HepG2 (cell line): Measurements from ENCODE around the gene PPM1H. TPM values are rescaled to one million over a fixed set of nuclear protein-coding genes. Genes with fewer than 3 reads are reported as not detected.
A peak's percentile ranks its signal among the peaks of the same experiment; 100 is the strongest.

ENCODE experiments used
- AHR ChIP-seq: IDR thresholded peaks from 2 replicates; pipeline ENCODE4 v1.6.1; 2018; ENCODE audit warnings: missing genetic modification reagents, missing compliant biosample characterization
- ARNT2 ChIP-seq: sonication (generic); formaldehyde crosslinking; IDR thresholded peaks from 2 replicates; pipeline ENCODE4 v1.8.0; 2022; ENCODE audit warnings: mild to moderate bottlenecking, low read depth, missing genetic modification reagents, moderate library complexity
- BRD4 ChIP-seq: sonication (generic); formaldehyde crosslinking; IDR thresholded peaks from 2 replicates; pipeline ENCODE4 v1.4.0; 2020; ENCODE audit warnings: missing genetic modification reagents
- CEBPZ ChIP-seq: IDR thresholded peaks from 2 replicates; pipeline ENCODE4 v1.6.1; 2012; ENCODE audit warnings: low read length, improper control_type of control experiment
- DPF2 ChIP-seq: sonication (generic); formaldehyde crosslinking; IDR thresholded peaks from 2 replicates; pipeline ENCODE4 v1.4.0; 2020; ENCODE audit warnings: mild to moderate bottlenecking, low read depth, missing genetic modification reagents, borderline replicate concordance
- ELF3 ChIP-seq: IDR thresholded peaks from 2 replicates; pipeline ENCODE4 v1.6.1; 2016; ENCODE audit warnings: missing genetic modification reagents, missing compliant biosample characterization
- GATA4 ChIP-seq: sonication (generic); IDR thresholded peaks from 2 replicates; pipeline ENCODE4 v1.6.1; 2016; ENCODE audit warnings: antibody characterized with exemption, low read depth, borderline replicate concordance
- GATAD1 ChIP-seq: IDR thresholded peaks from 2 replicates; pipeline ENCODE4 v1.6.1; 2016; ENCODE audit warnings: missing genetic modification reagents, missing compliant biosample characterization
- GATAD2A ChIP-seq: IDR thresholded peaks from 2 replicates; pipeline ENCODE4 v1.6.1; 2016
- HDAC2 ChIP-seq: sonication (generic); formaldehyde crosslinking; IDR thresholded peaks from 2 replicates; pipeline ENCODE4 v1.4.0; 2020; ENCODE audit warnings: missing genetic modification reagents
- HIVEP1 ChIP-seq: sonication (generic); formaldehyde crosslinking; IDR thresholded peaks from 2 replicates; pipeline ENCODE4 v1.4.0; 2020; ENCODE audit warnings: mild to moderate bottlenecking, missing genetic modification reagents
- KDM6A ChIP-seq: IDR thresholded peaks from 2 replicates; pipeline ENCODE4 v1.6.1; 2016; ENCODE audit warnings: low read depth
- MED1 ChIP-seq: sonication (generic); formaldehyde crosslinking; IDR thresholded peaks from 2 replicates; pipeline ENCODE4 v1.4.0; 2020; ENCODE audit warnings: missing genetic modification reagents
- MIXL1 ChIP-seq: IDR thresholded peaks from 2 replicates; pipeline ENCODE4 v1.6.1; 2016
- NCOA2 ChIP-seq: sonication (generic); formaldehyde crosslinking; IDR thresholded peaks from 2 replicates; pipeline ENCODE4 v1.8.0; 2022; ENCODE audit warnings: inconsistent platforms
- NPAS2 ChIP-seq: sonication (generic); formaldehyde crosslinking; IDR thresholded peaks from 2 replicates; pipeline ENCODE4 v1.8.0; 2022; ENCODE audit warnings: mild to moderate bottlenecking, missing genetic modification reagents, borderline replicate concordance
- NR2F2 ChIP-seq: IDR thresholded peaks from 2 replicates; pipeline ENCODE4 v1.6.1; 2012; ENCODE audit warnings: low read depth, inconsistent platforms, borderline replicate concordance
- SMARCC2 ChIP-seq: fragments of 450-650 bp; IDR thresholded peaks from 2 replicates; pipeline ENCODE4 v1.6.1; 2017; ENCODE audit warnings: antibody characterized with exemption, mild to moderate bottlenecking
- SRY ChIP-seq: sonication (generic); formaldehyde crosslinking; IDR thresholded peaks from 2 replicates; pipeline ENCODE4 v1.8.0; 2022; ENCODE audit warnings: mild to moderate bottlenecking, missing genetic modification reagents
- THAP8 ChIP-seq: sonication (generic); formaldehyde crosslinking; IDR thresholded peaks from 2 replicates; pipeline ENCODE4 v1.5.1; 2020; ENCODE audit warnings: missing genetic modification reagents, mild to moderate bottlenecking, borderline replicate concordance
- THYN1 ChIP-seq: sonication (generic); formaldehyde crosslinking; IDR thresholded peaks from 2 replicates; pipeline ENCODE4 v1.8.1; 2023; ENCODE audit warnings: low read depth, mild to moderate bottlenecking, moderate library complexity, missing genetic modification reagents, borderline replicate concordance
- U2AF2 ChIP-seq: fragments of 200-400 bp; formaldehyde crosslinking; IDR thresholded peaks from 2 replicates; pipeline ENCODE4 v1.6.1; 2017; ENCODE audit warnings: low read depth, mild to moderate bottlenecking, low read length
- ZBTB20 ChIP-seq: sonication (generic); formaldehyde crosslinking; IDR thresholded peaks from 2 replicates; pipeline ENCODE4 v1.8.1; 2023; ENCODE audit warnings: missing genetic modification reagents, low read depth, mild to moderate bottlenecking, borderline replicate concordance
- ZNF20 ChIP-seq: sonication (generic); formaldehyde crosslinking; IDR thresholded peaks from 2 replicates; pipeline ENCODE4 v1.4.0; 2020; ENCODE audit warnings: mild to moderate bottlenecking, moderate library complexity, missing genetic modification reagents
- ZNF33A ChIP-seq: sonication (generic); formaldehyde crosslinking; IDR thresholded peaks from 2 replicates; pipeline ENCODE4 v1.5.1; 2020; ENCODE audit warnings: missing genetic modification reagents, mild to moderate bottlenecking, moderate library complexity, borderline replicate concordance
- ZNF432 ChIP-seq: sonication (generic); formaldehyde crosslinking; IDR thresholded peaks from 2 replicates; pipeline ENCODE4 v1.5.0; 2020; ENCODE audit warnings: missing genetic modification reagents, mild to moderate bottlenecking, borderline replicate concordance
- ZNF562 ChIP-seq: sonication (generic); formaldehyde crosslinking; IDR thresholded peaks from 2 replicates; pipeline ENCODE4 v1.8.0; 2022; ENCODE audit warnings: missing genetic modification reagents, borderline replicate concordance
- ZNF777 ChIP-seq: sonication (generic); formaldehyde crosslinking; IDR thresholded peaks from 2 replicates; pipeline ENCODE4 v1.4.0; 2020; ENCODE audit warnings: missing genetic modification reagents
- ZSCAN21 ChIP-seq: sonication (generic); formaldehyde crosslinking; IDR thresholded peaks from 2 replicates; pipeline ENCODE4 v1.8.0; 2022; ENCODE audit warnings: mild to moderate bottlenecking, missing genetic modification reagents, moderate library complexity, borderline replicate concordance
- polyA plus RNA-seq, 8 experiments: library from polyadenylated mRNA; depleted of rRNA in 3 of 8; stranded (reverse) in 7 of 8; unstranded in 1 of 8; fragments of >200 nt; fragmentation: Illumina TruSeq in 4 of 8; extraction: Trizol in 4 of 8; gene quantifications; 2 replicates each; pipeline versions ENCODE4 v1.2.1 to v1.2.3, GENCODE V29; 2011 to 2016; ENCODE audit warnings: low read depth in 4 of 8, missing spikeins in 1 of 8, mixed read lengths in 1 of 8; ENCODE audit not compliant: insufficient read depth in 1 of 8
- total RNA-seq, 5 experiments: library from RNA; depleted of rRNA; stranded (reverse); fragments of >200 nt; fragmentation: Illumina TruSeq; extraction: Trizol; gene quantifications; 2 replicates each; pipeline ENCODE4 v1.2.3, GENCODE V29; 2016; ENCODE audit warnings: low read depth in 1 of 5
- TF ChIP-seq, protein P1 (sequence below): sonication (generic); formaldehyde crosslinking; IDR thresholded peaks from 2 replicates; pipeline ENCODE4 v1.4.0; 2020; ENCODE audit warnings: missing genetic modification reagents, low read depth, mild to moderate bottlenecking, borderline replicate concordance

The PPM1H gene
- total and polyA plus RNA-seq, 2 of the 13 experiments (the other 11 are each of a cell fraction or from before 2014, with no cell fraction given) = 29.1 to 38.1 TPM

- no peak for TF ChIP-seq ZNF562 (CRISPR knock-in tag)
- TF ChIP-seq NCOA2 (CRISPR knock-in tag) = peak; percentile 87
- no peak for TF ChIP-seq THAP8 (CRISPR knock-in tag)
- peak; percentile 65; the same call in 1 of the 2 replicates for TF ChIP-seq KDM6A (CRISPR knock-in tag)
- TF ChIP-seq MIXL1 (CRISPR knock-in tag) = 0 out of 2 replicates have a peak, but pooled peaks have one; percentile 41
- peak; percentile 88; the same call in 1 of the 2 replicates for TF ChIP-seq GATA4
- peak; percentile 71 for TF ChIP-seq NR2F2
- TF ChIP-seq DPF2 (CRISPR knock-in tag) = peak; percentile 40; the same call in 1 of the 2 replicates
- no peak for TF ChIP-seq ARNT2
- TF ChIP-seq ZNF20 (CRISPR knock-in tag) = no peak
- TF ChIP-seq, protein P1, sequence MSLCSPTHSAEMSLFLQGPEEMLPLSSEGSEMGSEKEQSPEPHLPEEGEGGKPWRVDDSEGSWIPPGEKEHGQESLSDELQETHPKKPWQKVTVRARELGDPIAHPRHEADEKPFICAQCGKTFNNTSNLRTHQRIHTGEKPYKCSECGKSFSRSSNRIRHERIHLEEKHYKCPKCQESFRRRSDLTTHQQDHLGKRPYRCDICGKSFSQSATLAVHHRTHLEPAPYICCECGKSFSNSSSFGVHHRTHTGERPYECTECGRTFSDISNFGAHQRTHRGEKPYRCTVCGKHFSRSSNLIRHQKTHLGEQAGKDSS (CRISPR knock-in tag) = no peak
- no peak for TF ChIP-seq BRD4 (CRISPR knock-in tag)
- TF ChIP-seq ELF3 (CRISPR knock-in tag) = peak; percentile 20; the same call in 1 of the 2 replicates
- TF ChIP-seq THYN1 (CRISPR knock-in tag) = no peak
- TF ChIP-seq ZSCAN21 = no peak
- TF ChIP-seq CEBPZ = no peak
- no peak for TF ChIP-seq AHR (CRISPR knock-in tag)
- TF ChIP-seq ZNF432 = no peak
- TF ChIP-seq U2AF2 = no peak
- TF ChIP-seq NPAS2 (CRISPR knock-in tag) = no peak
- TF ChIP-seq HIVEP1 (CRISPR knock-in tag) = no peak
- TF ChIP-seq GATAD2A (CRISPR knock-in tag) = peak; percentile 91
- no peak for TF ChIP-seq ZBTB20 (CRISPR knock-in tag)
- peak; percentile 41; the same call in 1 of the 2 replicates for TF ChIP-seq MED1 (CRISPR knock-in tag)
- TF ChIP-seq SMARCC2 = no peak
- TF ChIP-seq ZNF777 (CRISPR knock-in tag) = no peak
- no peak for TF ChIP-seq ZNF33A (CRISPR knock-in tag)
- TF ChIP-seq SRY (CRISPR knock-in tag) = no peak
- 0 out of 2 replicates have a peak, but pooled peaks have one; percentile 34 for TF ChIP-seq GATAD1
- TF ChIP-seq HDAC2 (CRISPR knock-in tag) = peak; percentile 54
Observed at GRCh38 chr12:62760779-62761178, 174.2 kb downstream of the PPM1H start (continued).
